Panc1 (cell line): ENCODE measurements around the gene CDH13. TPM values are rescaled to one million over a fixed set of nuclear protein-coding genes. Genes with fewer than 3 reads are reported as not detected.

Experiments
- ATAC-seq: fragments of 200-7000 bp; cut with Tn5 transposase; 2 replicates; pipeline ENCODE4 v1.9.1; 2020; ENCODE audit warnings: mild to moderate bottlenecking, moderate library complexity
- BruUV-seq: library from RNA; stranded (reverse); fragments of 400-500 nt; replicated peaks from 2 replicates; lab custom pipeline; 2021; lab: Mats Ljungman, UMichigan
- CTCF ChIA-PET: fragments of 300-600 bp; sonication (Branson Sonifier 250); formaldehyde crosslinking; loops from one replicate; lab custom pipeline; 2022; ENCODE audit warnings: antibody characterized with exemption; lab: Charles Lee
- POLR2A ChIA-PET: fragments of 300-600 bp; sonication (Branson Sonifier 250); formaldehyde crosslinking; loops from one replicate; lab custom pipeline; 2022; ENCODE audit warnings: antibody characterized with exemption; lab: Charles Lee
- DNase-seq: peaks from one replicate; pipeline ENCODE4 v3.0.0-alpha.2; 2010; ENCODE audit warnings: low read depth, low spot score
- H3K27ac ChIP-seq: 2 replicates; pipeline ENCODE4 v1.5.1; 2011; ENCODE audit warnings: mild to moderate bottlenecking, low read length, inconsistent platforms
- H3K27me3 ChIP-seq: fragments of 200-500 bp; sonication (Bioruptor generic); 2 replicates; pipeline ENCODE4 v1.6.0; 2014; ENCODE audit warnings: low read length, inconsistent platforms; ENCODE audit not compliant: control insufficient read depth, insufficient read depth
- H3K36me3 ChIP-seq: fragments of 200-500 bp; sonication (Bioruptor generic); 2 replicates; pipeline ENCODE4 v1.5.1; 2014; ENCODE audit warnings: inconsistent platforms, mild to moderate bottlenecking, low read length, moderate library complexity; ENCODE audit not compliant: control insufficient read depth, insufficient read depth
- H3K4me1 ChIP-seq: 2 replicates; pipeline ENCODE4 v1.5.1; 2011; ENCODE audit warnings: inconsistent platforms, mild to moderate bottlenecking, low read length, moderate library complexity; ENCODE audit not compliant: control insufficient read depth, insufficient read depth
- H3K4me3 ChIP-seq, 2 experiments: 2 replicates each; pipeline ENCODE4 v1.5.1; 2011 to 2012; ENCODE audit warnings: low read depth in 2 of 2, low read length in 2 of 2, mild to moderate bottlenecking in 2 of 2, inconsistent platforms in 1 of 2, moderate library complexity in 1 of 2
- H3K9me3 ChIP-seq: fragments of 200-500 bp; sonication (Bioruptor generic); 2 replicates; pipeline ENCODE4 v1.5.1; 2014; ENCODE audit warnings: low read depth, mild to moderate bottlenecking, inconsistent platforms, low read length, moderate library complexity; ENCODE audit not compliant: control insufficient read depth, insufficient read depth
- POLR2AphosphoS5 ChIP-seq: IDR thresholded peaks from 2 replicates; pipeline ENCODE4 v1.6.1; 2012; ENCODE audit warnings: mild to moderate bottlenecking, low read depth, low read length, moderate library complexity
- SIN3A ChIP-seq: IDR thresholded peaks from 2 replicates; pipeline ENCODE4 v1.6.1; 2012; ENCODE audit warnings: low read depth, mild to moderate bottlenecking, low read length, moderate library complexity, borderline replicate concordance; ENCODE audit not compliant: insufficient read depth
- TCF7L2 ChIP-seq: IDR thresholded peaks from 2 replicates; pipeline ENCODE4 v1.6.1; 2011; ENCODE audit warnings: mild to moderate bottlenecking, low read depth, low read length, inconsistent platforms
- in situ Hi-C: cut with HindIII; loops from 2 replicates; pipeline ENCODE4 v1.10.0; 2016; ENCODE audit warnings: low sequenced_read_pairs, low pct_unique_long_range_greater_than_20kb
- intact Hi-C: fragments of 100-400 bp; cut with micrococcal nuclease; formaldehyde crosslinking; loops from one replicate; pipeline ENCODE4 v1.10.0; 2022; ENCODE audit not compliant: unreplicated experiment
- total RNA-seq: library from RNA; stranded (reverse); gene quantifications from one replicate; pipeline ENCODE4 v1.2.1, GENCODE V29; 2021; ENCODE audit not compliant: unreplicated experiment
- TF ChIP-seq, protein P1 (sequence below): fragments of 450-650 bp; IDR thresholded peaks from 2 replicates; pipeline ENCODE4 v1.5.1; 2017; ENCODE audit warnings: mild to moderate bottlenecking
- TF ChIP-seq, protein P2 (sequence below), 2 experiments: IDR thresholded peaks; 2 replicates each; pipeline ENCODE4 v1.6.1; 2011 to 2012; ENCODE audit warnings: low read depth in 2 of 2, control low read depth in 1 of 2, low read length in 1 of 2, mild to moderate bottlenecking in 1 of 2, moderate library complexity in 1 of 2; ENCODE audit not compliant: insufficient read depth in 1 of 2

The CDH13 gene
- total RNA-seq, 1 experiment from 2014 or later = not detected

DNA sequence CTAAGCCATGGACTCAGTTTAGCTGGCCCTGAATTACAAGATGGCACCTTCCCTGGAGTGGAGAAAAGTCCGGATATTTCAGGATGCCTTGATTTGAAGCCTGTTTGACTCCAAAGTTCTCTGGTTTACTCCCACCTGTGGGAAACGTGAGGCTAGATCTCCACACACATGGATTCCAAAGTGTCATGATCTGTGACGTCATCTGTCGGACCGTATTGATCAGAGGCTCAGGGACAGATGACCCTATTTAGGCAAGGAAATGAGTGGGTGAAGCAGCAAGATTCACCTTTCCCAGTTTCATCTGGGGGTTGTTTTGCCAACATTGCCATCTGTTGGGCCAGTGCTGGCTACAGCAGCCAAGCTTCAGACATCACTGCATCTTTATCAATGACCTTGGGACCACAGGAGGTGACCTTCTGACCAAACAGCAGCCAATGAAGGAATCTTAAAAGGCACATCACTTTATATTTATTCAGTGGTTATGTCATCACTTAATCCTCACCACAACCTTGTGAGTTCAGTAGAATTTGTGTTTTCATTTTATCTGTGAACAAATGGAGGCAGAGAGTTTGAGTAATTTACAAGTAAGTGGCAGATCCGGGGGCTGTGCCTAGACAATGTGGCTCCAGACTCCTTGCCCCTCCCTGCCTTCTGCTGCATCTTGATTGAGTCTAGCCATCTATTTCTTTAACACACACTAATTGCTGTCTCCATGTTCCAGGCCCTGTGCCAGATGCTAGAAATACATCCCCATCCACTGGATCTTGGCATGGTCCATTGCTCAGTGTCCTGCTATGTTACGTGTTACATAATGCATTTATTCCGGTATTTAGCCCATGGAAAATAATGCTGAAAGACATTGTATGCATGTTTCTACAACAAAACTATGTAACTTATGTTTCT is 1.5 kb upstream of the CDH13 start:
- intact Hi-C loops (no loop called here), in situ Hi-C loops (no loop called here)
- BruUV-seq = no TSS peak
- Histone ChIP-seq H3K4me3 (no peak overlapping the region), H3K27ac (no peak overlapping the region), H3K4me1 (no peaks in the 10 kb centered on the region), H3K27me3 (peaks cover 4% of the 10 kb centered on the region; the same call in 1 of the 2 replicates), H3K36me3 (no peaks in the 10 kb centered on the region), H3K9me3 (no peaks in the 10 kb centered on the region)
- TF ChIP-seq SIN3A (no peak), TCF7L2 (no peak), POLR2AphosphoS5 (no peak)
- TF ChIP-seq, protein P1, sequence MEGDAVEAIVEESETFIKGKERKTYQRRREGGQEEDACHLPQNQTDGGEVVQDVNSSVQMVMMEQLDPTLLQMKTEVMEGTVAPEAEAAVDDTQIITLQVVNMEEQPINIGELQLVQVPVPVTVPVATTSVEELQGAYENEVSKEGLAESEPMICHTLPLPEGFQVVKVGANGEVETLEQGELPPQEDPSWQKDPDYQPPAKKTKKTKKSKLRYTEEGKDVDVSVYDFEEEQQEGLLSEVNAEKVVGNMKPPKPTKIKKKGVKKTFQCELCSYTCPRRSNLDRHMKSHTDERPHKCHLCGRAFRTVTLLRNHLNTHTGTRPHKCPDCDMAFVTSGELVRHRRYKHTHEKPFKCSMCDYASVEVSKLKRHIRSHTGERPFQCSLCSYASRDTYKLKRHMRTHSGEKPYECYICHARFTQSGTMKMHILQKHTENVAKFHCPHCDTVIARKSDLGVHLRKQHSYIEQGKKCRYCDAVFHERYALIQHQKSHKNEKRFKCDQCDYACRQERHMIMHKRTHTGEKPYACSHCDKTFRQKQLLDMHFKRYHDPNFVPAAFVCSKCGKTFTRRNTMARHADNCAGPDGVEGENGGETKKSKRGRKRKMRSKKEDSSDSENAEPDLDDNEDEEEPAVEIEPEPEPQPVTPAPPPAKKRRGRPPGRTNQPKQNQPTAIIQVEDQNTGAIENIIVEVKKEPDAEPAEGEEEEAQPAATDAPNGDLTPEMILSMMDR = no peak
- TF ChIP-seq, protein P2, sequence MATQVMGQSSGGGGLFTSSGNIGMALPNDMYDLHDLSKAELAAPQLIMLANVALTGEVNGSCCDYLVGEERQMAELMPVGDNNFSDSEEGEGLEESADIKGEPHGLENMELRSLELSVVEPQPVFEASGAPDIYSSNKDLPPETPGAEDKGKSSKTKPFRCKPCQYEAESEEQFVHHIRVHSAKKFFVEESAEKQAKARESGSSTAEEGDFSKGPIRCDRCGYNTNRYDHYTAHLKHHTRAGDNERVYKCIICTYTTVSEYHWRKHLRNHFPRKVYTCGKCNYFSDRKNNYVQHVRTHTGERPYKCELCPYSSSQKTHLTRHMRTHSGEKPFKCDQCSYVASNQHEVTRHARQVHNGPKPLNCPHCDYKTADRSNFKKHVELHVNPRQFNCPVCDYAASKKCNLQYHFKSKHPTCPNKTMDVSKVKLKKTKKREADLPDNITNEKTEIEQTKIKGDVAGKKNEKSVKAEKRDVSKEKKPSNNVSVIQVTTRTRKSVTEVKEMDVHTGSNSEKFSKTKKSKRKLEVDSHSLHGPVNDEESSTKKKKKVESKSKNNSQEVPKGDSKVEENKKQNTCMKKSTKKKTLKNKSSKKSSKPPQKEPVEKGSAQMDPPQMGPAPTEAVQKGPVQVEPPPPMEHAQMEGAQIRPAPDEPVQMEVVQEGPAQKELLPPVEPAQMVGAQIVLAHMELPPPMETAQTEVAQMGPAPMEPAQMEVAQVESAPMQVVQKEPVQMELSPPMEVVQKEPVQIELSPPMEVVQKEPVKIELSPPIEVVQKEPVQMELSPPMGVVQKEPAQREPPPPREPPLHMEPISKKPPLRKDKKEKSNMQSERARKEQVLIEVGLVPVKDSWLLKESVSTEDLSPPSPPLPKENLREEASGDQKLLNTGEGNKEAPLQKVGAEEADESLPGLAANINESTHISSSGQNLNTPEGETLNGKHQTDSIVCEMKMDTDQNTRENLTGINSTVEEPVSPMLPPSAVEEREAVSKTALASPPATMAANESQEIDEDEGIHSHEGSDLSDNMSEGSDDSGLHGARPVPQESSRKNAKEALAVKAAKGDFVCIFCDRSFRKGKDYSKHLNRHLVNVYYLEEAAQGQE (IDR thresholded peaks at IDR 0.05; ENCODE audit: insufficient read depth in 1 of 2, low read depth in 2 of 2, low read length in 1 of 2) = no peak
- ATAC-seq = no peak
- no peak for DNase-seq
- ChIA-PET CTCF (no interaction called here), POLR2A (no interaction called here)

DNA sequence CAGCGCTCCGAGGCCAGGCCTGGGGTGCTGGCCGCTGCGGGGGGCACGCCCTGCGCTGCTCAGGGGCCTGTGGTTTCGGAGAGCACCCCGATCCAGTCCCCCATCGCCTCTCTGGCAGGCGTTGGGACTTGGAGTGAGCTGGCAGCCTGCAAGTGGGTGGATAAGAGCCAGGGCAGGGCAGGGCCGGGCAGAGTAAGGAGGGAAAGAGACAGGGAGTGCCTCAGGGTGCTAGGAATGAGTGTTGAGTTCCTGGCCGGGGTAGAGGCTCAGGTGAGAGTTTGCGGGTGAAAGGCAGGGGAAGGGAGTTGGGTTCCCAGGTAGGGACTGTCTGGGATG is 1.3 kb downstream of the CDH13 start:
- no peaks in the 10 kb centered on the region for H3K4me1 ChIP-seq
- ATAC-seq (no peak), DNase-seq (no peak)
- ChIA-PET CTCF (no interaction called here), POLR2A (no interaction called here)
- BruUV-seq = no TSS peak
- H3K27ac ChIP-seq = no peak overlapping the region
- H3K36me3 ChIP-seq = no peaks in the 10 kb centered on the region
- no peak for TF ChIP-seq SIN3A
- TF ChIP-seq POLR2AphosphoS5 = no peak
- TF ChIP-seq, protein P1 = no peak
- no peak for TF ChIP-seq TCF7L2
- TF ChIP-seq, protein P2 (IDR thresholded peaks at IDR 0.05; ENCODE audit: insufficient read depth in 1 of 2, low read depth in 2 of 2, low read length in 1 of 2) = no peak
- peaks cover 4% of the 10 kb centered on the region; the same call in 1 of the 2 replicates for H3K27me3 ChIP-seq
- in situ Hi-C loops = no loop called here
- intact Hi-C loops = no loop called here
- H3K4me3 ChIP-seq = peak overlapping the region in 1 of 2 experiments; percentile 30; a peak in 1 of 4 replicates
- H3K9me3 ChIP-seq = no peaks in the 10 kb centered on the region
